Loucy (cell line): ENCODE data around the gene UGT1A1.

ENCODE experiments used
- H2AFZ ChIP-seq: fragments of 200-600 bp; sonication (generic); 2 replicates; pipeline ENCODE4 v1.6.0; 2016; ENCODE audit warnings: antibody characterized with exemption, mild to moderate bottlenecking, low read length, moderate library complexity
- H3F3A ChIP-seq: fragments of 200-600 bp; 2 replicates; pipeline ENCODE4 v1.6.0; 2016; ENCODE audit warnings: antibody characterized with exemption, low read depth, mild to moderate bottlenecking
- H3K27me3 ChIP-seq: fragments of 200-600 bp; sonication (generic); 2 replicates; pipeline ENCODE4 v1.6.1; 2014; ENCODE audit warnings: low read length, mild to moderate bottlenecking; ENCODE audit not compliant: insufficient read depth, poor library complexity, severe bottlenecking
- H3K36me3 ChIP-seq: fragments of 200-600 bp; sonication (generic); 2 replicates; pipeline ENCODE4 v1.6.1; 2016; ENCODE audit warnings: low read length; ENCODE audit not compliant: insufficient read depth
- H3K4me1 ChIP-seq: fragments of 200-600 bp; sonication (generic); 2 replicates; pipeline ENCODE4 v1.5.1; 2014; ENCODE audit warnings: low read length, mild to moderate bottlenecking; ENCODE audit not compliant: insufficient read depth, poor library complexity, severe bottlenecking
- H3K4me2 ChIP-seq: fragments of 200-600 bp; sonication (generic); 2 replicates; pipeline ENCODE4 v1.6.0; 2014; ENCODE audit warnings: antibody characterized with exemption, low read length, low read depth, mild to moderate bottlenecking; ENCODE audit not compliant: poor library complexity, severe bottlenecking
- H3K4me3 ChIP-seq: fragments of 200-600 bp; sonication (generic); 2 replicates; pipeline ENCODE4 v1.5.1; 2014; ENCODE audit warnings: low read length, mild to moderate bottlenecking, mixed read lengths; ENCODE audit not compliant: poor library complexity, severe bottlenecking
- H3K79me2 ChIP-seq: fragments of 200-600 bp; sonication (generic); 2 replicates; pipeline ENCODE4 v1.6.1; 2014; ENCODE audit warnings: low read length; ENCODE audit not compliant: insufficient read depth
- H3K9ac ChIP-seq: fragments of 200-600 bp; sonication (generic); 2 replicates; pipeline ENCODE4 v1.6.0; 2014; ENCODE audit warnings: mild to moderate bottlenecking, low read depth, low read length, moderate library complexity; ENCODE audit not compliant: poor library complexity, severe bottlenecking
- H3K9me2 ChIP-seq: fragments of 200-600 bp; sonication (generic); replicated peaks from 2 replicates; pipeline ENCODE4 v1.6.1; 2016; ENCODE audit warnings: low read depth, low read length, mixed read lengths
- H3K9me3 ChIP-seq: fragments of 200-600 bp; sonication (generic); 2 replicates; pipeline ENCODE4 v1.6.1; 2014; ENCODE audit warnings: mild to moderate bottlenecking, antibody characterized with exemption, low read length, low read depth; ENCODE audit not compliant: insufficient read depth
- H4K20me1 ChIP-seq: fragments of 200-600 bp; sonication (generic); 2 replicates; pipeline ENCODE4 v1.6.0; 2014; ENCODE audit warnings: antibody characterized with exemption, low read length, mild to moderate bottlenecking; ENCODE audit not compliant: insufficient read depth, poor library complexity, severe bottlenecking
- EZH2phosphoT487 ChIP-seq: fragments of 200-600 bp; IDR thresholded peaks from 2 replicates; pipeline ENCODE4 v1.6.1; 2018; ENCODE audit warnings: antibody characterized with exemption, mild to moderate bottlenecking, moderate library complexity, borderline replicate concordance
- TF ChIP-seq, protein P1 (sequence below): fragments of 200-600 bp; sonication (generic); conservative IDR thresholded peaks from 2 replicates; pipeline ENCODE4 v1.5.1; 2014; ENCODE audit warnings: mild to moderate bottlenecking, antibody characterized with exemption, low read length

UGT1A1 gene

DNA sequence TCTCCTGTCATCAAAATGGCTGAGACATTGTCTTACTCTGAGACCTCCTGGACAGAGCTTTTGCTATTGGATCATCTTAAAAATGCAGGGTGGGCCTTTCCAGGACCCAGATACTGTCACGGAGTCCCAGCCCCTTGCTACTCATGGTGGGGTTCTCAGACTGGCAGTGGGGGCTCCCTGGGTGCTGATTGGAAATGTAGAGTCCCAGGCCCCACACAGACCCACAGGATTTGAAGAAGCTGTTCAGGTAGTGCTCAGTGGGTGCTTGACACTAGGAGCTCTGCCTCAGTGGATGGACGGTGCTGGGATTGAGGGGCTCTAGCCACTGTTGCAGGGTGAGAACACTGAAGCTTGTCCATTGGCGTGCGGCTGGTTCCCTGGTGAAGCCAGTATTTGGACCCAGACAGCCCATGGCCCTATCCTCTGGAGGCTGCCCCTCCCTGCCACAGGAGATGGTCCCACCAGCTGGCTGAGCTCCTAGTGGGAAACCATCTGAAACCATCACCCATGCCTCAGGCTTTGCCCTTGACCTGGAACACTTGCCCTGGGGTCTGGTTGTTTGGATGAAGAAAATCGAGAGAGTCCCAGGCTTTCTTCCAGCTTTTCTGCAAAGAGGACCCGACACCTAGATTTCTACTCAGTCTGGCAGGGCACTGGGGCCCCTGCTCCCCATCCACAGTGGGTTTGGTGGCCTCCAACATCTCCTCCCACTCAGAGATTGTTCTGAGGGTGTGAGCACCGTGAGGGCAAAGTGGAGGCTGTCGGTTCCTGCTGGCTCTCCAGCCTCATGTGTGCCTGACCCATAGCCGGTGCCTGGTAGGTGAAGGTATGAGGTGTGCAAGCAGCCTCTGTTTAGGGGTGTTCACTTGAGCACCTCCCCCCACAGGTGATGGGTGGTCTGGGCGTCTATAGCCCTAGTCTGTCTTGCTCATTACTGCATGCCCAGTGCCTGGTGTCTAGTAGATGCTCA is 48.2 kb downstream of the UGT1A1 start:
- H4K20me1 ChIP-seq, result no peaks in the 10 kb centered on the region
- no peak overlapping the region for H3K4me3 ChIP-seq
- H3K79me2 ChIP-seq, result no peaks in the 10 kb centered on the region
- H3F3A ChIP-seq, result no peaks in the 10 kb centered on the region
- H2AFZ ChIP-seq, result no peak overlapping the region
- no peaks in the 10 kb centered on the region for H3K4me1 ChIP-seq
- no peaks in the 10 kb centered on the region for H3K36me3 ChIP-seq
- H3K4me2 ChIP-seq, result no peak overlapping the region
- no peaks in the 10 kb centered on the region for H3K9me2 ChIP-seq
- H3K27me3 ChIP-seq, result no peaks in the 10 kb centered on the region
- no peak for TF ChIP-seq EZH2phosphoT487
- TF ChIP-seq, protein P1, sequence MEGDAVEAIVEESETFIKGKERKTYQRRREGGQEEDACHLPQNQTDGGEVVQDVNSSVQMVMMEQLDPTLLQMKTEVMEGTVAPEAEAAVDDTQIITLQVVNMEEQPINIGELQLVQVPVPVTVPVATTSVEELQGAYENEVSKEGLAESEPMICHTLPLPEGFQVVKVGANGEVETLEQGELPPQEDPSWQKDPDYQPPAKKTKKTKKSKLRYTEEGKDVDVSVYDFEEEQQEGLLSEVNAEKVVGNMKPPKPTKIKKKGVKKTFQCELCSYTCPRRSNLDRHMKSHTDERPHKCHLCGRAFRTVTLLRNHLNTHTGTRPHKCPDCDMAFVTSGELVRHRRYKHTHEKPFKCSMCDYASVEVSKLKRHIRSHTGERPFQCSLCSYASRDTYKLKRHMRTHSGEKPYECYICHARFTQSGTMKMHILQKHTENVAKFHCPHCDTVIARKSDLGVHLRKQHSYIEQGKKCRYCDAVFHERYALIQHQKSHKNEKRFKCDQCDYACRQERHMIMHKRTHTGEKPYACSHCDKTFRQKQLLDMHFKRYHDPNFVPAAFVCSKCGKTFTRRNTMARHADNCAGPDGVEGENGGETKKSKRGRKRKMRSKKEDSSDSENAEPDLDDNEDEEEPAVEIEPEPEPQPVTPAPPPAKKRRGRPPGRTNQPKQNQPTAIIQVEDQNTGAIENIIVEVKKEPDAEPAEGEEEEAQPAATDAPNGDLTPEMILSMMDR, result no peak
- no peak overlapping the region for H3K9ac ChIP-seq
- H3K9me3 ChIP-seq, result no peaks in the 10 kb centered on the region

GRCh38 chr2:233810385-233810784 is 50.3 kb downstream of the UGT1A1 start:
- no peak overlapping the region for H2AFZ ChIP-seq
- H4K20me1 ChIP-seq, result no peaks in the 10 kb centered on the region
- H3K4me1 ChIP-seq, result no peaks in the 10 kb centered on the region
- H3K4me2 ChIP-seq, result no peak overlapping the region
- no peak for TF ChIP-seq EZH2phosphoT487
- TF ChIP-seq, protein P1, result no peak
- H3K9ac ChIP-seq, result no peak overlapping the region
- H3K4me3 ChIP-seq, result no peak overlapping the region
- H3K79me2 ChIP-seq, result no peaks in the 10 kb centered on the region
- no peaks in the 10 kb centered on the region for H3K36me3 ChIP-seq
- no peaks in the 10 kb centered on the region for H3K9me3 ChIP-seq
- no peaks in the 10 kb centered on the region for H3F3A ChIP-seq
- no peaks in the 10 kb centered on the region for H3K9me2 ChIP-seq
- no peaks in the 10 kb centered on the region for H3K27me3 ChIP-seq

- Histone ChIP-seq H3K27me3 (no peaks in the 10 kb centered on the region), H3K9ac (no peak overlapping the region), H3K9me3 (no peaks in the 10 kb centered on the region), H3K4me1 (no peaks in the 10 kb centered on the region), H3K4me3 (no peak overlapping the region), H2AFZ (no peak overlapping the region), H4K20me1 (no peaks in the 10 kb centered on the region), H3F3A (no peaks in the 10 kb centered on the region), H3K79me2 (no peaks in the 10 kb centered on the region), H3K9me2 (no peaks in the 10 kb centered on the region), H3K4me2 (no peak overlapping the region), H3K36me3 (no peaks in the 10 kb centered on the region)
- TF ChIP-seq EZH2phosphoT487, result no peak
- TF ChIP-seq, protein P1, result no peak
Observed at GRCh38 chr2:233811087-233811486, 51.0 kb downstream of the UGT1A1 start.
